Adrenal gland (tissue), 12 donors: ENCODE measurements around the gene CDH9. TPM values are rescaled to one million over a fixed set of nuclear protein-coding genes. Genes with fewer than 3 reads are reported as not detected.

Experiments used
- DNase-seq, 7 donors: peaks; one replicate each; pipeline ENCODE4 v3.0.0-alpha.2; 2019 to 2020
- H3K27ac ChIP-seq, 5 donors: fragments of 200-600 bp; sonication (generic) in 4 of 5; 1 replicate in 3 of 5; 2 replicates in 2 of 5; pipeline versions ENCODE4 v1.5.1 to v1.8.0; 2016 to 2020; ENCODE audit warnings: mild to moderate bottlenecking in 1 of 5
- H3K27me3 ChIP-seq: fragments of 200-600 bp; 2 replicates; pipeline ENCODE4 v1.8.0; 2021
- H3K36me3 ChIP-seq, 2 donors: fragments of 200-600 bp; replicated peaks in 1 of 2; 1 replicate in 1 of 2; 2 replicates in 1 of 2; pipeline versions ENCODE4 v1.5.1 to v1.8.0; 2018 to 2022
- H3K4me1 ChIP-seq, 2 donors: fragments of 200-600 bp; replicated peaks in 1 of 2; 1 replicate in 1 of 2; 2 replicates in 1 of 2; pipeline versions ENCODE4 v1.5.1 to v1.8.0; 2018 to 2021
- H3K4me3 ChIP-seq, 4 donors: fragments of 200-600 bp; sonication (generic) in 3 of 4; one replicate each; pipeline ENCODE4 v1.5.1; 2016 to 2018
- H3K9me3 ChIP-seq, 3 donors: fragments of 200-600 bp; sonication (generic) in 1 of 3; replicated peaks in 1 of 3; 1 replicate in 2 of 3; 2 replicates in 1 of 3; pipeline versions ENCODE4 v1.5.1 to v1.8.0; 2016 to 2021
- POLR2A ChIP-seq, 2 donors: fragments of 450-650 bp; IDR thresholded peaks; one replicate each; pipeline ENCODE4 v1.6.1; 2017; ENCODE audit warnings: antibody characterized with exemption in 2 of 2, mild to moderate bottlenecking in 2 of 2, moderate library complexity in 1 of 2
- WGBS, 4 donors: extraction: QIAGEN DNeasy Blood & Tissue Kit in 2 of 4; methylation state at CpG; one replicate each; pipeline versions ENCODE4 v1.1.5 to v1.1.7; 2013 to 2017; 5-methylcytosine and 5-hydroxymethylcytosine counted together
- intact Hi-C, 2 donors: fragments of 100-400 bp; cut with DNase I; formaldehyde crosslinking; loops; one replicate each; pipeline versions ENCODE4 v1.14.1 to v1.15.0; 2022 to 2023
- polyA plus RNA-seq, 3 donors: library from polyadenylated mRNA; stranded (reverse); fragments of 200-250 nt in 2 of 3; fragments of 350-450 nt in 1 of 3; fragmentation: Illumina TruSeq in 1 of 3; extraction: RNeasy Lipid Tissue Mini Kit (QIAGEN cat#74804) in 1 of 3; gene quantifications; one replicate each; pipeline ENCODE4 v1.2.3, GENCODE V29; 2013 to 2014
- total RNA-seq, 9 donors: library from RNA; depleted of rRNA in 4 of 9; stranded (reverse); fragments of >200 nt in 4 of 9; fragments of 120-200 nt in 1 of 9; fragmentation: NEBNext Ultra II Directional in 1 of 9; extraction: Animal tissue kit (Norgen Biotek cat#: 25700) in 1 of 9; gene quantifications; one replicate each; pipeline versions ENCODE4 v1.1.0 to v1.2.4, GENCODE V29; 2013 to 2023
- TF ChIP-seq, protein P1 (sequence below), 6 experiments: fragments of 450-650 bp in 4 of 6; fragments of 200-600 bp in 2 of 6; sonication (generic) in 1 of 6; IDR thresholded peaks; 1 replicate in 5 of 6; 2 replicates in 1 of 6; pipeline versions ENCODE4 v1.5.1 to v1.8.0; 2016 to 2021; ENCODE audit warnings: antibody characterized with exemption in 6 of 6, mild to moderate bottlenecking in 2 of 6, moderate library complexity in 1 of 6
- donor health status: healthy with polysubstance abuse.
- donor health status: Bipolar disorder and iron deficiency.
- donor health status: DM: yes; HTN: yes; CAD: no.
- donor health status: DM: no; HTN: no; CAD: no.
- donor health status: DM: no; HTN: no; CAD: no.
- donor health status: DM: yes; HTN: yes; CAD: no.

The CDH9 gene
- total and polyA plus RNA-seq, 12 donors: 0.13 to 1.3 (median 0.16) TPM; not detected in 7

DNA sequence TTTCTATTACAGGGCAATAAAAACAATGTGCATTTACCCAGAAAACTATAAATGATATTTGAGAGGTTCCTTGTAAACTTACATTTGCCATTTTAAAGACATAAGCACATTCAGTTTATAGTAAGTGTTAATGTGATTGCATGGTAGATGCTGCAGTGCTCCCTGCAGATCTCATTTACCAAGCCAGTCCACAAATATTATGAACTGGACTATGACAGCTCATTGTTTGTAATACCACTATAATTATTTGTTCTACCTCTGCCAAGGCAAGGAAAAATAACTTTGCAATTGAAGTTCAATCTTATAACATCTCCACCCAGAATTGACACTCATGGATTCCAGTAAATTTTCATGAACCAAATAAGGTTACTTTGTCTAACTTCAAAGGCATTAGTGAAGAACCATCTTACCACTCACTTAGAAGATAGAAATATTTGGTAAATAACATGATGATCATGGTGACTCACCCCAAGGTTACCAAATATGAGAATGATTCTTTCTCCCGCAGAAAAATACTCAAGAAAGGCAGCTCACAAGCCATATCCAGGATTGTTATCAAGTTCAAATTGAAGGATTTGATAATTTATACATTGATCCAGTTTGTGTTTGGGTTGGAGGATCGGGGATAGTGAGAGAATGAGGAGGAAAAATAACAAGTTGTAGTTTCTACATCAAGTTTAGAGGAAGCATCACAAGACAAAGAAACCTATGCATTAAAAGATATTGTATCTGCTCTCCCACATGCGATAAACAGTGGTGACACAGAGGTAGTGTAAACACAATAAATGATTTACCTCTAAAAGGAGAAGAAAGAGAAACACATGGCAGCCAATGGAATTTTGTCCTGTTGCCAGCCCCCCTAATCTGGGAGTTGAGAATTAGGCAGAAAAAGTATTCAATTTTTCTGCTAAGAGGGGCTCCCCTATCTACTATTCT is 29.5 kb downstream of the CDH9 start:
- intact Hi-C loops: no loop called here
- TF ChIP-seq, protein P1, sequence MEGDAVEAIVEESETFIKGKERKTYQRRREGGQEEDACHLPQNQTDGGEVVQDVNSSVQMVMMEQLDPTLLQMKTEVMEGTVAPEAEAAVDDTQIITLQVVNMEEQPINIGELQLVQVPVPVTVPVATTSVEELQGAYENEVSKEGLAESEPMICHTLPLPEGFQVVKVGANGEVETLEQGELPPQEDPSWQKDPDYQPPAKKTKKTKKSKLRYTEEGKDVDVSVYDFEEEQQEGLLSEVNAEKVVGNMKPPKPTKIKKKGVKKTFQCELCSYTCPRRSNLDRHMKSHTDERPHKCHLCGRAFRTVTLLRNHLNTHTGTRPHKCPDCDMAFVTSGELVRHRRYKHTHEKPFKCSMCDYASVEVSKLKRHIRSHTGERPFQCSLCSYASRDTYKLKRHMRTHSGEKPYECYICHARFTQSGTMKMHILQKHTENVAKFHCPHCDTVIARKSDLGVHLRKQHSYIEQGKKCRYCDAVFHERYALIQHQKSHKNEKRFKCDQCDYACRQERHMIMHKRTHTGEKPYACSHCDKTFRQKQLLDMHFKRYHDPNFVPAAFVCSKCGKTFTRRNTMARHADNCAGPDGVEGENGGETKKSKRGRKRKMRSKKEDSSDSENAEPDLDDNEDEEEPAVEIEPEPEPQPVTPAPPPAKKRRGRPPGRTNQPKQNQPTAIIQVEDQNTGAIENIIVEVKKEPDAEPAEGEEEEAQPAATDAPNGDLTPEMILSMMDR (IDR thresholded peaks at IDR 0.05): no peak
- no peak for TF ChIP-seq POLR2A (IDR thresholded peaks at IDR 0.05)
- no peaks in the 10 kb centered on the region for H3K9me3 ChIP-seq
- no peaks in the 10 kb centered on the region for H3K36me3 ChIP-seq
- no peak overlapping the region for H3K27ac ChIP-seq
- H3K4me3 ChIP-seq: no peak overlapping the region
- no peak for DNase-seq
- WGBS, 4 donors: 74 to 88% (median 82%) methylated on average over 3 of the region's 3 CpGs
- no peaks in the 10 kb centered on the region for H3K4me1 ChIP-seq
- no peaks in the 10 kb centered on the region for H3K27me3 ChIP-seq

DNA sequence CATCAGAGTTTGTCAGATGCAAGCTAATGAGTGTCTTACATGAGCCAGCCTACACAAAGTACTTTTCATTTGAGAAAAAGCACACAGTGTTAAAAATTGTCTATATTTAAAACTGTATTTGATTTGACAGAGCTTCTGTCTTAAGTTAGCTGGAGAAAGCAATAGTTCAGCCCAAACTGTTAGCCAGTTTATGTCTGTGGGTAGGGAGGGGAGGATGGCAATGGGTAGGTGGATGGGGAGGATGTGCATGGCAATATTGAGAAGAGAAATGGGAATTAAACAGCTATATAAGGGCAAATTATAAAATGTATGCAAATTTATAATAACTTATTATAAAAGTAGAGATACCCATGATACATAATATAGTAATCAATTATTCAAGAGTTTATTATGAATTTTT is 31.3 kb downstream of the CDH9 start:
- intact Hi-C loops: no loop called here
- Histone ChIP-seq H3K9me3 (no peaks in the 10 kb centered on the region), H3K4me3 (no peak overlapping the region), H3K36me3 (no peaks in the 10 kb centered on the region), H3K27me3 (no peaks in the 10 kb centered on the region), H3K27ac (no peak overlapping the region), H3K4me1 (no peaks in the 10 kb centered on the region)
- no peak for DNase-seq
- TF ChIP-seq, protein P1 (IDR thresholded peaks at IDR 0.05): no peak
- no peak for TF ChIP-seq POLR2A (IDR thresholded peaks at IDR 0.05)

DNA sequence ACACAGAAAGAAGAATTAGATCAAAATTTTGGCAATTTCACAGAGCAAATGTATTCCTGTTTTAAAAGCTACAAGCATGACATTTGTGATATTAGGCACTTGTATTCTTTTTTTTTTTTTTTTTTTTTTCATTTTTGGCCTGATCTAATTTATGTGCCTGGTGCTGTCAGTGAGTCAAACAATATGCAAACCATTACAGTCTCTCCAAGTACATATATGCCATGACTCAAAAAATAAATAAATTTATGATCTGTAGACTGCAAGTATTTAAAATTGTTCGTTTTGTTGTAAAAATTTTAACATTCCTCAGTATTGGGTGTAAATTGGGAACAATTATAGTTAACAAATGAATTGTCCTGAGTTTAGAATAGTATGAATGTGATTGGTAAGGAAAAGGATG is 51.4 kb downstream of the CDH9 start:
- TF ChIP-seq POLR2A (IDR thresholded peaks at IDR 0.05): no peak
- TF ChIP-seq, protein P1 (IDR thresholded peaks at IDR 0.05): no peak
- Histone ChIP-seq H3K4me3 (no peak overlapping the region), H3K27ac (no peak overlapping the region), H3K36me3 (no peaks in the 10 kb centered on the region), H3K27me3 (no peaks in the 10 kb centered on the region), H3K9me3 (no peaks in the 10 kb centered on the region), H3K4me1 (no peaks in the 10 kb centered on the region)
- 66 to 83% (median 70%) methylated on average over 1 of the region's 1 CpG for WGBS, 4 donors
- no peak for DNase-seq
- intact Hi-C loops: no loop called here

DNA sequence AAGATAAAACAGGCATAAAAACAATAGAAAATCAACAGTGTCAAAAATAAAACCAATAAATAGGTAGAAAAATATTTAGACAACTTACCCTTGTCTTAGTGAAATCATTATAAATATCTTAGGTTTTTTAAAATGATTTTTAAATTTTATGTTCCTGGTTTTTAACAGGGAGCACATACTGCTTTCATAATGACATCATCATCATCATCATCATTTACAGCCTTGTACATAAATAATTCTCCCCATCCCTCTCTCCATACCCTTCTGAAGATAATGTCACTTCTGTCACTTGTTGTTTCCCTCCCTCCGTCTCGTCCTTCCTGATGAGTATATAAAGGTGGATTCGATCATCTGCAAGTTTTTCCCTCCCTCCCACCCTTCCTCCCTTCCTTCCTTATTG is 56.6 kb downstream of the CDH9 start:
- Histone ChIP-seq H3K27ac (no peak overlapping the region), H3K36me3 (no peaks in the 10 kb centered on the region), H3K9me3 (peaks cover 0 to 6% (median 0%) of the 10 kb centered on the region in 3 donors), H3K4me1 (no peaks in the 10 kb centered on the region), H3K27me3 (no peaks in the 10 kb centered on the region), H3K4me3 (no peak overlapping the region)
- TF ChIP-seq, protein P1 (IDR thresholded peaks at IDR 0.05): no peak
- TF ChIP-seq POLR2A (IDR thresholded peaks at IDR 0.05): no peak
- no peak for DNase-seq
- intact Hi-C loops: no loop called here
- WGBS, 4 donors: 65 to 82% (median 72%) methylated on average over 3 of the region's 3 CpGs
